ENCODE results near the gene PCK2.

The PCK2 gene

DNA sequence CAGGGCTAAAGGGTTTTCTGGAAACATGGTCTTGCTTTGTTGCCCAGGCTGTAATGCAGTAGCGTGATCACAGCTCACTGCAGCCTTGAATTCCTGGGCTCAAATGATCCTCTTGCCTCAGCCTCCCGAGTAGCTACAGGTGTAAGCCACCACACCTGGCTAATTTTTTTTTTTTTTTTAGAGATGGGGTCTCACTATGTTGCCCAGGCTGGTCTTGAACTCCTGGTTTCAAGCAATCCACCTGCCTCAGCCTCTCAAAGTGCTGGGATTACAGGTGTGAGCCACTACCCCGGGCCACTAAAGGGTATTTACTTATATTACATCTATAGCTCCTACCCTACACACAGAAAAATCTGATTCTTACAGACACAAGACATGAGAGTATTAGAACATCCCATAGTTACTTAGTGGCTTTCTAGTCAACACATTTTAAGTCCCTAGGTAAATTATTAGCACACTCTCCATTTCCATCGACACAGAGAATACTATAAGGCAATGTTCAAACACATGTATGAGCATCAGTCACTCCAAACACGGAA, 14.3 kb downstream of the PCK2 start:
- WGBS, 2 experiments, result 49 to 63% methylated on average over 4 to 5 of the region's 5 CpGs

GRCh38 chr14:24110060-24110459, 15.9 kb downstream of the PCK2 start:
- H3K36me3 ChIP-seq (ENCODE audit: control insufficient read depth, insufficient read depth, low read length), result no peaks in the 10 kb centered on the region
- H3K4me1 ChIP-seq (ENCODE audit: control insufficient read depth, insufficient read depth, low read length), result no peaks in the 10 kb centered on the region
- no peak overlapping the region for H3K4me3 ChIP-seq (ENCODE audit: insufficient read depth, low read depth, low read length)
- H3K9me3 ChIP-seq (ENCODE audit: control insufficient read depth, low read length), result no peaks in the 10 kb centered on the region
- no peaks in the 10 kb centered on the region for H3K27me3 ChIP-seq (ENCODE audit: control insufficient read depth, insufficient read depth, low read length, poor library complexity, severe bottlenecking)
- WGBS, 2 experiments, result 84 to 85% methylated on average over 9 of the region's 9 CpGs
- no peak overlapping the region for H3K27ac ChIP-seq (ENCODE audit: insufficient read depth, low read depth, low read length, poor library complexity, severe bottlenecking)

More for the DNA sequence above, 14.3 kb downstream of the PCK2 start:
- no peaks in the 10 kb centered on the region for H3K4me1 ChIP-seq (ENCODE audit: control insufficient read depth, insufficient read depth, low read length)
- no peaks in the 10 kb centered on the region for H3K27me3 ChIP-seq (ENCODE audit: control insufficient read depth, insufficient read depth, low read length, poor library complexity, severe bottlenecking)
- H3K36me3 ChIP-seq (ENCODE audit: control insufficient read depth, insufficient read depth, low read length), result no peaks in the 10 kb centered on the region
- H3K27ac ChIP-seq (ENCODE audit: insufficient read depth, low read depth, low read length, poor library complexity, severe bottlenecking), result no peak overlapping the region
- H3K4me3 ChIP-seq (ENCODE audit: insufficient read depth, low read depth, low read length), result no peak overlapping the region
- H3K9me3 ChIP-seq (ENCODE audit: control insufficient read depth, low read length), result no peaks in the 10 kb centered on the region

DNA sequence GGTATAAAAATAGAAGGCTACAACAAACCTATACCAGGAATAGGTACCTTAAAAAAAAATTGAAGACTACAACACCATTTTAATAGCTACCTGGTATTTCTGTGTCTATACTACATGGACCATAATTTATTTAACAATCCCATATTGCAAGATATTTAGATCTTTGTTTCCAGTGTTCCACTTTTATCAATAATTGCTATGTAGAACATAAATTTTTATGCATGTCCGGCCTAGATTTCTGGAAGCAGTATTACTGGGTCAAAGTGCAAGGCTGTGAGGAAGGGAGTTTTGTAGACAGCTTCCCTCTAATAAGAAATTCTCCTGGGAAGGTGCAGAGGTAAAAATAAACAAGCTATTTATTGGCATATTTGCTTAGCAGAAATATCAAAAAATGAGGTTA, 16.4 kb downstream of the PCK2 start:
- no peaks in the 10 kb centered on the region for H3K4me1 ChIP-seq (ENCODE audit: control insufficient read depth, insufficient read depth, low read length)
- H3K9me3 ChIP-seq (ENCODE audit: control insufficient read depth, low read length), result no peaks in the 10 kb centered on the region
- H3K27me3 ChIP-seq (ENCODE audit: control insufficient read depth, insufficient read depth, low read length, poor library complexity, severe bottlenecking), result no peaks in the 10 kb centered on the region
- H3K27ac ChIP-seq (ENCODE audit: insufficient read depth, low read depth, low read length, poor library complexity, severe bottlenecking), result no peak overlapping the region
- H3K4me3 ChIP-seq (ENCODE audit: insufficient read depth, low read depth, low read length), result no peak overlapping the region
- no peaks in the 10 kb centered on the region for H3K36me3 ChIP-seq (ENCODE audit: control insufficient read depth, insufficient read depth, low read length)
- WGBS, 2 experiments, result 91 to 95% methylated on average over 1 of the region's 1 CpG

DNA sequence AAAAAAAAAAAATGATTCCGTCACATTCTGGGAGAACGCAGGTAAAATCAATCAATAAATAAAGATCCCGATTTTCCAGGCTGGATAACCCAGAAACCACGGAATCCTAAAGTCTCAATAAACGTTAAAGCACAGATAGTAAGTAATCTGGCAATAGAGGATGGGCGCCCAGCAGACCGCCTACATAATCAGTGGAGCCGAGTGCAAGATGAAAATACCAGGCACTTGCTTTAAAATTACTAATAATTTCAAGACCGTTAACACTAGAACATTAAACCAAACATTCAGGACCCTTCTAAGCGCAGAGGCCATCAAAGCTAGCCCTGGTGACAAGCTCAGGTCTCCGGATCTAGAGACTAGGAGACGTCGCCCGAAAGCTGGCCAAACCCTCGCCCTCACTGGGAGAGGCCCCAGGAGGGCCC, 19.3 kb downstream of the PCK2 start:
- WGBS, 2 experiments, result 23 to 24% methylated on average over 15 of the region's 15 CpGs
- H3K4me1 ChIP-seq (ENCODE audit: control insufficient read depth, insufficient read depth, low read length), result no peaks in the 10 kb centered on the region
- H3K36me3 ChIP-seq (ENCODE audit: control insufficient read depth, insufficient read depth, low read length), result peaks cover 14% of the 10 kb centered on the region
- H3K9me3 ChIP-seq (ENCODE audit: control insufficient read depth, low read length), result no peaks in the 10 kb centered on the region
- H3K27me3 ChIP-seq (ENCODE audit: control insufficient read depth, insufficient read depth, low read length, poor library complexity, severe bottlenecking), result no peaks in the 10 kb centered on the region
- H3K27ac ChIP-seq (ENCODE audit: insufficient read depth, low read depth, low read length, poor library complexity, severe bottlenecking), result peak overlapping the region; percentile 89
- H3K4me3 ChIP-seq (ENCODE audit: insufficient read depth, low read depth, low read length), result peak overlapping the region; percentile 91

- Histone ChIP-seq H3K4me1 (ENCODE audit: control insufficient read depth, insufficient read depth, low read length) (no peaks in the 10 kb centered on the region), H3K27ac (ENCODE audit: insufficient read depth, low read depth, low read length, poor library complexity, severe bottlenecking) (peak overlapping the region; percentile 89), H3K36me3 (ENCODE audit: control insufficient read depth, insufficient read depth, low read length) (peaks cover 18% of the 10 kb centered on the region), H3K4me3 (ENCODE audit: insufficient read depth, low read depth, low read length) (peak overlapping the region; percentile 91), H3K9me3 (ENCODE audit: control insufficient read depth, low read length) (no peaks in the 10 kb centered on the region), H3K27me3 (ENCODE audit: control insufficient read depth, insufficient read depth, low read length, poor library complexity, severe bottlenecking) (no peaks in the 10 kb centered on the region)
- WGBS, 2 experiments, result 0 to 1% methylated on average over 42 of the region's 42 CpGs
These were observed 19.9 kb downstream of the PCK2 start for GRCh38 chr14:24113801-24114531.

- Histone ChIP-seq H3K4me3 (ENCODE audit: insufficient read depth, low read depth, low read length) (peak within 1 kb of the TSS; percentile 91), H3K27me3 (ENCODE audit: control insufficient read depth, insufficient read depth, low read length, poor library complexity, severe bottlenecking) (no peaks in the 10 kb centered on the region), H3K9me3 (ENCODE audit: control insufficient read depth, low read length) (no peaks in the 10 kb centered on the region), H3K27ac (ENCODE audit: insufficient read depth, low read depth, low read length, poor library complexity, severe bottlenecking) (peak within 1 kb of the TSS; percentile 89), H3K4me1 (ENCODE audit: control insufficient read depth, insufficient read depth, low read length) (no peaks in the 10 kb centered on the region), H3K36me3 (ENCODE audit: control insufficient read depth, insufficient read depth, low read length) (peaks cover 25% of the 10 kb centered on the region)
- 0% methylated on average over 65 of the region's 65 CpGs for WGBS, 2 experiments
These were observed 20.7 kb downstream of the PCK2 start, which contains the start of the genes DCAF11 and NRL for GRCh38 chr14:24114532-24115421. TSS of gene DCAF11 (plus strand) at chr14:24114777. CDS start at chr14:24115595, 818 bp downstream. TSS of gene NRL (minus strand) at chr14:24114949. CDS start at chr14:24082848, 32,101 bp downstream.

GRCh38 chr14:24115422-24116127, 21.5 kb downstream of the PCK2 start:
- Histone ChIP-seq H3K4me1 (ENCODE audit: control insufficient read depth, insufficient read depth, low read length) (no peaks in the 10 kb centered on the region), H3K4me3 (ENCODE audit: insufficient read depth, low read depth, low read length) (peak overlapping the region; percentile 91), H3K27ac (ENCODE audit: insufficient read depth, low read depth, low read length, poor library complexity, severe bottlenecking) (no peak overlapping the region), H3K27me3 (ENCODE audit: control insufficient read depth, insufficient read depth, low read length, poor library complexity, severe bottlenecking) (no peaks in the 10 kb centered on the region), H3K9me3 (ENCODE audit: control insufficient read depth, low read length) (no peaks in the 10 kb centered on the region), H3K36me3 (ENCODE audit: control insufficient read depth, insufficient read depth, low read length) (peaks cover 25% of the 10 kb centered on the region)
- 7 to 9% methylated on average over 14 of the region's 14 CpGs for WGBS, 2 experiments

- H3K9me3 ChIP-seq (ENCODE audit: control insufficient read depth, low read length), result no peaks in the 10 kb centered on the region
- peaks cover 29% of the 10 kb centered on the region for H3K36me3 ChIP-seq (ENCODE audit: control insufficient read depth, insufficient read depth, low read length)
- no peak overlapping the region for H3K4me3 ChIP-seq (ENCODE audit: insufficient read depth, low read depth, low read length)
- no peak overlapping the region for H3K27ac ChIP-seq (ENCODE audit: insufficient read depth, low read depth, low read length, poor library complexity, severe bottlenecking)
- H3K4me1 ChIP-seq (ENCODE audit: control insufficient read depth, insufficient read depth, low read length), result no peaks in the 10 kb centered on the region
- 89 to 95% methylated on average over 6 of the region's 6 CpGs for WGBS, 2 experiments
- no peaks in the 10 kb centered on the region for H3K27me3 ChIP-seq (ENCODE audit: control insufficient read depth, insufficient read depth, low read length, poor library complexity, severe bottlenecking)
These were observed 22.2 kb downstream of the PCK2 start for GRCh38 chr14:24116128-24116814.

GRCh38 chr14:24117179-24117578, 23.1 kb downstream of the PCK2 start:
- no peaks in the 10 kb centered on the region for H3K4me1 ChIP-seq (ENCODE audit: control insufficient read depth, insufficient read depth, low read length)
- peaks cover 31% of the 10 kb centered on the region for H3K36me3 ChIP-seq (ENCODE audit: control insufficient read depth, insufficient read depth, low read length)
- H3K27me3 ChIP-seq (ENCODE audit: control insufficient read depth, insufficient read depth, low read length, poor library complexity, severe bottlenecking), result no peaks in the 10 kb centered on the region
- no peaks in the 10 kb centered on the region for H3K9me3 ChIP-seq (ENCODE audit: control insufficient read depth, low read length)
- no peak overlapping the region for H3K4me3 ChIP-seq (ENCODE audit: insufficient read depth, low read depth, low read length)
- WGBS, 2 experiments, result 93 to 94% methylated on average over 6 of the region's 6 CpGs
- no peak overlapping the region for H3K27ac ChIP-seq (ENCODE audit: insufficient read depth, low read depth, low read length, poor library complexity, severe bottlenecking)
